Ammon's horn (tissue), 1 donor: Measurements from ENCODE around the gene CDK13.
A peak's percentile ranks its signal among the peaks of the same experiment; 100 is the strongest.
"Not testable (repeated sequence)": the region's sequence is repeated elsewhere in the genome, so short reads cannot be mapped to it uniquely, and the experiment has no call there.

Experiments used
- DNase-seq: peaks from one replicate; pipeline ENCODE4 v3.0.0-alpha.2; 2016; ENCODE audit warnings: low spot score

Gene CDK13

DNA sequence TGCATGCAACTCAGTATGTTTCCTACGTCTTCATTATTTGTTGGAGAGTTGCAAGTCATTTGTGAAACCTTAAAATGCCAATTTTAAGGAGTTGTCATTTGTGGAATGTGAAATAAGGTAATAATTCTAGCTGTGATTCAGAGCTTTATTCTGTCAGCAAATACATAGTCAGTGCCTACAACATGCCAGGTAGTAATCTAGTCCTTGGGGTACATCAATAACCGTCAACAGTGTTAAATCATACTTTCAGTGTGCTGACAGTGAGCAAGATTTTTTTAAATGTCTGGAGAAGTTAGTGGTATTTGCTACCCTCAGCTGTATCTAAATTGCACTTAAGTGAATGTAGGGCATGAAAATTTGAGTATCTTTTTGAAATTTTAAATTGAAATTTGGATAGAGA is 147.7 kb downstream of the CDK13 start:
- DNase-seq = no peak

DNA sequence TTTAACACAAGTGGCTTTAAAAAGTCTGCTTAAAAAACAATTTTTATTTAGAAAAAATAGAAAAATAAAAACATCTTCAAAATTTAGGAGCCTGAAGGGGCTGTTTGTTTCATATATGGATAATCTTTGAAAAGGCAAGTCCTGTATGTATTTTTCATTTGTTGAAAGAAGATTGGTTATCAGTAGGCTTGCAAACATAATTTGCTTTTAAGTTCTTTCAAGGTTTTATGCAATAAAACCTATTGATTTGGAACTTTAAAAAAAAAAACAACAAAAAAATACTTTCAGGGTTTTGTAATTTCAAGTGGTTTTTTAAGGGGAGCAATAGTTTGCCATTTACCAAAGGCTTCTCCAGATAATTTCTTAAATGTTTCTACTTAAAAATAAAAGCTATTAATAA is 148.8 kb downstream of the CDK13 start:
- DNase-seq = no peak

- DNase-seq = no peak
Observed at GRCh38 chr7:40099837-40100236, 149.8 kb downstream of the CDK13 start.

- no peak for DNase-seq
Observed at GRCh38 chr7:40101201-40101600, 151.1 kb downstream of the CDK13 start.

GRCh38 chr7:40102897-40103296 is 152.8 kb downstream of the CDK13 start:
- DNase-seq = no peak

DNA sequence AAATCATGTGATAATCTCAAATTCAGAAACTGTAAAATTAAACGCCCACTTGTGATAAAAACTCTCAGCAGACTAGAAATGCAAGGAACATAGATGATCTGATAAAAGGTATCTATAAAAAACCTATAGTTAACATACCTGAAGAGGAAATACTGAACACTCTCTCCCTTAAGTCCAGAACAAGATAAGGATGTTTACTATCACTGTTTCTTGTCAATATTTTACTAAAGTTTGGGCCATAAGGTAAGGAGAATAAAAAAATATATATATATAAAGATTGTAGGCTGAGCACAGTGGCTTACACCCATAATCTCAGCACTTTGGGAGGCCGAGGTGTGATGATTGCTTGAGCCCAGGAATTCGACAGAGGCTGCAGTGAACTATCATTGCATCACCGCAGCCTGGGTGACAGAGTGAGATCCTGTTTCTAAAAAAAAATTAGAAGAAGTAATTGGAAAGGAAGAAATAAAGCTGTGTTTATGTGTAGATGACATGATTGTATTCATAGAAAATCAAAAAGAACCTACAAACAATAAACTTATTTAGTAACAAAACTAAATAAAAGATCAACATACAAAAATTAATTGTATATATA is 155.9 kb downstream of the CDK13 start:
- no peak for DNase-seq

DNA sequence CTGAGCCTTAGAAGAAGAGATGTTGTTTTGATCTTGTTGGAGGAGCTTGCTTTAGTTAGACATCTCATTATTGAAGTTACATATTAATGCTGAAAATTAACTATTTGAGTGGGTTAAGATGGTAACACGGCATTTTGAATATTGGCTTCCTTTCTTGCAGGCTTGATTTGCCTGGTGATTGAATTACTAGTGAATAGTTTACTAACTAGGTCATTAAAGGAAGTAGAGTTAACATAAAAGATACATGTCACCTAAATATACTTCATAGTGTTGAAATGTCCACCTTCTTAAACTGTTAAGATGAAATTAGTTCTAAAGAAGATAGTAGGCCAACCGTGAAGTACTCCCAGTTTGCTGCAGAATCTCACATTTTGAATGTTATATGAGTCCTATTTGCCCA is 165.9 kb downstream of the CDK13 start:
- DNase-seq = no peak

- DNase-seq = not testable (repeated sequence)
Observed at GRCh38 chr7:40117199-40117598, 167.1 kb downstream of the CDK13 start.

GRCh38 chr7:40118201-40118600 is 168.1 kb downstream of the CDK13 start:
- not testable (repeated sequence) for DNase-seq

DNA sequence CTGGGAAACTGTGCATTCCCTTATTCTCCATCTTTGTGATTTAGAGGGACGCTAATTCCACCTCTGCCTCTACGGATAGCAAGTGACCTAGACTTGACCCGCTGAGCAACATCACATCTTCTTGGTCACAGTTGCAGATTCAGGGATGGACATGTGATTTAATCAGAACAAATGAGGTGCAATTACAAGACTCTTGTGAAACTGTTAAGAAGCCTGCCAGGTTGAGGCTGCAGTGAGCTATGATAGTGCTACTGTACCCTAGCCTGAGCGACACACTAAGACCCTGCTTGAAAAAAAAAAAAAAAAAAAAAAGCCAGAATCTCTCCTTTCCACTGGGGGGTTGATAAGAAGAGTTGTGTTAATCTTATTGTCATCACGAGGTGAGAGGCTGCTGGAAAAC is 170.0 kb downstream of the CDK13 start:
- DNase-seq = no peak

- not testable (repeated sequence) for DNase-seq
Observed at GRCh38 chr7:40122100-40122939, 172.3 kb downstream of the CDK13 start.

- no peak for DNase-seq
Observed at GRCh38 chr7:40122940-40123254, 172.8 kb downstream of the CDK13 start.

DNA sequence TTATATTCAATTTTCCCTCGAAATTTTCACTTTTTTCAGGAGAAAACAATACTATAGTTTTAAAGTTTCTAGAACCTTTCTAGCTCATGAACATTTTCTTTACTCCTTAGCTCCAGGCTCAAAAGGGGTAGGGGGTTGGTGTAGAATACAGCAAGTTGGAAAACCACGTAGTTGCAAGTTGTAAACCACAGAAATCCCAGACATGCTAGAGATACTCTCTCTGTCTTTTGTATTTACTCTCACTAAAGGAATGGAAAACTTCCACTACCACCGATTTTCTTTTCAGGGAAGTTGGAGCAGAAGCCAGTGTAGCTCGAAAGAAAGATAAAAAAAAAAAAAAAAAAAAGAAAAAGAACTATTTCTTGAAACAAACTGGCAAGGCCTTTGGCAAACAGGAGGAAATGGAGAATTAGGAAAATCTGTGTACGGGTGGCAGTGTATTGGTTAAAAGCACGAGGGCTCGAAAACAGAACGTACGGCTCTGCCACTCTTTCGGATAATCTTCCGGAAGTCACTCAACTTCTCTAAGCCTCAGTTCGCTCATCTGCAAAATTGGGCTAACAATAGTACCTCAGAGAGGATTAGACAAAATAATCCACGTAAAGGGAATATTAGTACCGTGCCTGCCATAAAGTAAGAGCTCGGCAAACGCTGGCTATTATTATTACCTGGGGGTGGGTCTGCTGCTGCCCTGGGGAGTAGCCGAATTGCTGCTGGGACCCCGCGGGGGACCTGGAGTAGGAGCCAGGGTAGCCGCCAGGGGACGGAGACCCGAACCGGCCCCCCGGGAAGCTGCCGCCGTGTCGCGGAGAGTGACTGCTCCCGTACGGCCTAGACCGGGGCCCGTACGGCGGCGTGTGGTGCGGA is 183.7 kb downstream of the CDK13 start:
- DNase-seq = peak; percentile 7

- peak; percentile 86 for DNase-seq
Observed at GRCh38 chr7:40134428-40135316, 184.6 kb downstream of the CDK13 start, which contains the start of the genes MPLKIP and SUGCT. TSS of gene MPLKIP (minus strand) at chr7:40134622. CDS start at chr7:40134567, 55 bp downstream. TSS of gene SUGCT (plus strand) at chr7:40135005.

GRCh38 chr7:40135317-40135610 is 185.2 kb downstream of the CDK13 start:
- DNase-seq = no peak

DNA sequence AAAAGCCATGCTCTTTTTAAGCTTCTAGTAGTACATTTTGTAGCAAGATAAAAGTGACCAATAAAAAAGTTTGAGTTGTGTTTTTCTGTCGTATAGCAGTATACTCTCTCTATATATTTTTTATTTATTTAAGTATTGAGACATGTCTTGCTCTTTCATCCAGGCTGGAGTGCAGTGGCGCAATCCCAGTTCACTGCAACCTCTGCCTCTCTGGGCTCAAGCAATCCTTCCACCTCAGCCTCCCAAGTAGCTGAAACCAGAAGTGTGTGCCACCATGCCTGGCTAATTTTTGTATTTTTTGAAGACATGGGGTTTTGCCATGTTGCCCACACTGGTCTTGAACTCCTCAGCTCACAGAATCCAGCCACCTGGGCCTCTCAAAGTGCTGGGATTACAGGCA is 187.5 kb downstream of the CDK13 start:
- DNase-seq = no peak

DNA sequence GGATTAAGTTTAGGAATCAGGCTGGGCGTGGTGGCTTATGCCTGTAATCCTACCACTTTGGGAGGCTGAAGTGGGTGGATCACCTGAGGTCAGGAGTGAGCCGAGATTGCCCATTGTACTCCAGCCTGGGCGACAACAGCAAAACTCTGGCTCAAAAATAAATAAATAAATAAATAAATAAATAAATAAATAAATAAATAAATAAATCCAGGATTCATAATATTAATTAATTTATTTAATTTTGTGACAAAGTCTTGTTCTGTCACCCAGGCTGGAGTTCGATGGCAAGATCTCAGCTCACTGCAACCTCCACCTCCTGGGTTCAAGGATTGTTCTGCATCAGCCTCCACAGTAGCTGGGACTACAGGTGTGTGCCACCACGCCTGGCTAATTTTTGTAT is 188.9 kb downstream of the CDK13 start:
- DNase-seq = no peak

DNA sequence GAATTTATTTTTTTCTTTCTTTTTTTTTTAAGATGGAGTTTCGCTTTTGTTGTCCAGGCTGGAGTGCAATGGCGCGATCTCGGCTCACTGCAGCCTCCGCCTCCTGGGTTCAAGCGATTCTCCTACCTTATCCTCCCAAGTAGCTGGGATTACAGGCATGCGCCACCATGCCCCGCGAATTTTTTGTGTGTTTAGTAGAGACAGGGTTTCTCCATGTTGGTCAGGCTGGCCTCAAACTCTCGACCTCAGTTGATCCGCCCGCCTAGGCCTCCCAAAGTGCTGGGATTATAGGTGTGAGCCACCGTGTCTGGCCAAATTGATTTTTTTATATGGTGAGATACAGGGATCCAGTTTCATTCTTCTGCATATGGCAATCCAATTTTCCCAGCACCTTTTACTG is 189.8 kb downstream of the CDK13 start:
- not testable (repeated sequence) for DNase-seq

DNA sequence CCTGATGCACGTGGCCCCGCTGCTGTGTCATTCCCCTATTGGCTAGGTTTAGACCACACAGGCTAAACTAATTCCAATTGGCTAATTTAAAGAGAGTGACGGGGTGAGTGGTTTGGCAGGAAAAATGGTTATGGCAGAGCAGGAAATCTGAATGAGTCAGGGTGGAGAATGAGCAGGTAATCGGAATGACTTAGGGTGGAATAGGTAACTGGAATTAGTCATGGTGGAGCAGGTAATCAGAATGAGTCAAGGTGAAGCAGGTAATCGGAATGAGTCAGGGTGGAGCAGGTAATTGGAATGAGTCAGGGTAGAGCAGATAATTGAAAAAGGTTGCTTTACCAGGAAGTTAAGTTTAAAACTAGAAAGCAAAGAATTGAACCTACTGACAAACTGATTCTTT is 191.9 kb downstream of the CDK13 start:
- not testable (repeated sequence) for DNase-seq

DNA sequence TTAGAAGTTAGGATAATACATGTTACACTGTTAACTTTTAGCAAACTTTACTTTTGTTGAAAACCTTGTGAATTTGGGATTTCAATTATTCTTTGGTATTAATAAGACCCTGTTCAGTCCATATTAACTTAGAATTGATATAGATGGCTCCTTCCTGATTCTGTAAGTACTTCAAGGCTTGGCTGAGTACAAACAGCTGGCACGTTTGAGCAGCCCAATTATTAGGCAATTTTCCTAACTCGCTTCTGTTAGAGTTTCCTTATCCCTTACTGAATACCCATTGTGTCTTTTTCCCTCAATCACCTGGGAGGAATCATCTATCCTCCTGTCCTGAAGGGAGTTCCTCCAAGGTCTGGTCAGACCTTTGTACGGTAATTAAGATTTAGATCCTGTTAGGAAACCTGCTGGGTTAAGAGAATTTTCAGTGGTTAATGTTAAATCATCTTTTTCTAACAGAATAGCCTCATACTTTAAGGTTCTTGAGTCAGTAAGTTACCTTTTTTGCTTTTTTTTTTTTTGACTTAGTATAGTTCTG is 195.6 kb downstream of the CDK13 start:
- DNase-seq = not testable (repeated sequence)
